CMK (cell line): ENCODE measurements around the gene AKAP3.

Experiments
- DNase-seq: peaks from one replicate; pipeline ENCODE4 v3.0.0-alpha.2; 2010; ENCODE audit warnings: low read depth

Gene AKAP3

DNA sequence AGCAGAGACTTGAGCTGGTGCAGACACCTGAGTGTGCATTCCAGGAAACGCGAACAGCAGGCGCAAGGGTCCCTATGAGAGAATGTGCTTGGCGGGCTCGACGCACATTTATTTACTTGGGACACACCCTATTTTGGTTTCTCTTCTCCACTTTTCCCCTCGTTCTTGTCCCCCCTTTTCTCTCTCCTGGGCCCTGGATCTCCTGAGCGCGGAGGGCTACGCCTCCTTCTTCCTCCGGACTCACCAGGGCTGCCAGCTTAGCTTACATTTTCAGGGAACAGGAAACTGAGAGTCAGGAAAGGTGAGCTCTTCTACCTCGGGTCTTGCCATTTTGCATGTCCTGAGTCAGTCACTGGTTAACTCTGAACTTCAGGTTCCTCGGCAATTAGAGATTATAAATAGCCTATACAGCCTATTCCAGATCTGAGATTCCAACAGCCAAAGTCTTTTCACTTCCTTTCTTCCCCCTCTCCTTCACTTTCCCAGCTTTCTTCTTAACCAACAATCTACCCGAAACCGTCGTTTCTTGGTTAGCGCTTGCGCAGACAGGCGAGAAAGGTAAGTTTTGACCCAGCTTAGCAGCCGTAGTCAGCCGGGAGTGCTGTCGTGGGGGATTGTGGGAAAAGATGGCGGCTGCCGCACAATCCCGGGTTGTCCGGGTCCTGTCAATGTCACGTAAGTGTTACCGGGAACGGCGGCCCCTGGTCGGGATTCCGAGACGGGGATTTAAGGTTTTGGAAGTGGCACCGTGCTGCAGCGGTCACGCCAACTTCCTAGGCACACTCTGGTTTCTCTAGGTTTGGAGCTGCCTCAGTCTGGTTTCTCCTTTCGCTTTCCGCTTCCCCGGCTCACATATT, at the start of gene AKAP3, which contains the start of gene NDUFA9:
TSS of gene AKAP3 (minus strand) at position 551 of the 857 bp plus-strand sequence. CDS start 10,855 bp downstream, outside the sequence.
TSS of gene NDUFA9 (plus strand) at position 614 of the 857 bp plus-strand sequence. CDS start at position 627, 13 bp downstream.
- DNase-seq, result peak; percentile 61

DNA sequence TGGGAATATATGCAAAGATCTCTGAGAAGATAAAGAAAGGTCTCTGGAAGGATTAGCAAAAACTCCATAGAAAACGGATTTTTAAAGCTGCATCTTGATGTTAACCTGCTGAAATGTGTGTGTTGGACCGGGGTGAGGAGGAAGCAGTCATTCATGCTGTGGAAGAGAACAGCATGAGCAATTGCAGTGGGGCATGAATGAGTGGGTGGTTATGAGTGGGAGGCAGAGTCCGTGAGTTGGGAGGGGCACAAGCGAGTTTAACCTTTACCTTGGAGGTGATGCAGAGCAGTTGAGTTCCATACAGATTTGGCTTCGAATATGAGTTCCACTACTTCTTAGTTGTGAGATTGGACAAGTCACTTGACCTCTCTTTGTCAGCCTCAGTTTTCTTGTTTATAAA, 41.9 kb upstream of the AKAP3 start:
- DNase-seq, result no peak

DNA sequence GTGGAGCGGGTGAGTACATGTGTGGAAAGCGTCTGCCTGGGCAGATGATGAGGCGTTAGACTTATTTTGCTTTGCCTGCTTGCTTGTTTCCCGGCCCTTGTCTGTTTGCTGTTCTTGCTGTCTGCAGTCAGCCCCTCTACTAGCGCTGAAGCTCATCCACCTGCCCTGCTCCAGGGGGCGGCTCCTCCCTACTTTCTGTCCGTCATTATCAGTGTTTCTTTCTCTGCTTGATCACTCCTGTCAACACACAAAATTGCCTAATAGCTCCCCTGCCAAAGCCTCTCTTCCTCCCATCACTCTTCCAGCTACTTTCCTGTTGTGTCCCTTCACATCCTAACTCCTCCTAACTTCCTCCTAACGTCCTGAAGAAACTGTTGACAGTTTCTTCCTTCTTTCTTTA, 36.5 kb upstream of the AKAP3 start:
- DNase-seq, result no peak

DNA sequence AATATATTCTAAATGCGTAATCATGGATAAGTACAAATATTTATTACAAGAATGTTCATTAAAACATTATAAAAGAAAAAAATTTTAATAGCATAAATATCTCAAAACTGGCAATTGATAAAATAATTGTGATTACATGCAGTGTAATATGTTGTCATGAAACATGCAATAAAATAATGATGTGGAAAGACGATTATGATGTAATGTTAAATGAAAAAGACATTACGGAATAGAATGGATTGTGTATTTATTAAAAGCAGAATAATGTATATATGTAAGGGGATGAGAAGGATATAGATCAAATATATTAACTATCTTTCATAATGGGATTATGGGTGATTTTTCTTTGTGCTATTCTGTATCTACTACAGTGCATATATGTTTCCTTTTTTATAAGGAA, 32.9 kb upstream of the AKAP3 start:
- no peak for DNase-seq

DNA sequence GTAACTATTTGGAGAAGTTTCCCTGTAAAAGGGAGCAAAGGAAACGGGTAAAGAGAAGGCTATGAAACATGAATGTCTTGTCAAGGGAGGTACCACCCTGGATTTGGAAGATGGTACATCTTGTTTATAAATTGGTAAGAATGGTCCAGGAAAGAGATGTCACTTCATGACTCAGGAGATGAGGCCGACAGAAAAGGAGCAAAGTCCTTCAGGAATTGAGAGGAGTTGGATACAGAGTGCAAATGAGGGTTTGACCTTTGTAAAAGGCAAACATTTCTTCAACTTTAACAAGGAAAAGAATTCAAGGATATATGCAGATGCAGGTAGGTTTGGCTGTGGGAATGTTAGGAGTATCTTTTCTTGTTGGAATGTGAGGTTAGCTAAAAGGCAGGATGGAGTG, 30.9 kb upstream of the AKAP3 start:
- DNase-seq, result no peak

DNA sequence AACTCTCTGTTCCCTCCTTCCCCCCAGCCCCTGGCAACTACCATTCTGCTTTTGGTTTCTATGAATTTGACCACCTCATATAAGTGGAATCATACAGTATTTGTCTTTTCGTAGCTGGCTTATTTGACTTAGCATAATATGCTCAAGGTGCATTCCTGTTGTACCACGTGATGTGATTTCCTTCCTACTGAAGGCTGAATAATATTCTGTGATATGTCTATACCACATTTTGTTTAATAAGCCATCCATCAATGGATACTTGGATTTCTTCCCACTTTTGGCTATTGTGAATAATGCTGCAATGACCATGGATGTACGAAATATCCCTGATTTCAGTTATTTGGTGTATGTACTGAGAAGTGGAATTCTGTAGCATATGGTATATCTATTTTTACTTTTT, 16.4 kb upstream of the AKAP3 start:
- no peak for DNase-seq

DNA sequence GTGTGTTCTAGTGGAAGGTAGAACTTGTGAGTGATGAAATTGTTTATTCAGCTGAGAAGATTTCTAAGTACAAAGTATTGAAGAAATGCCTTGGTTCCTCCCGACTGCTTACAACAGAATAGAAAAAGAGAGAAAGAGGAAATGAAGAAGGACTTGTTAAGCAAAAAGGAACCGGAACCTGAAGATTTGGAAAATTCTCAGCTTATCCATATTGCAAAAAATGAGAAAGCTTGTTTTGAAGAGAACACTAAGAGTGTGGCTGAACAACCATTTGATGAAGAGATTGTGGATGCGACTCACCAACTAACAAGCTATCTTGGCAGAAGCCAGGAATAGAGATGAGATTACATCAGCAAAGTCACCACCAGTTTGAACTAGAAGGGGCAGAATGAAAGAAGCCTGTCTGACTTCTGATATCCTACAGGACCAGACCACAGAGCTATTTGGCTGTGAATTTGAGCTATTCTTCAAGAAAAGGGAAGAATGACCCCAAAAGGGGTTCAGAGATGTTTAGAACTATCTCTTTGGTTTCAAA, 15.2 kb upstream of the AKAP3 start:
- no peak for DNase-seq

DNA sequence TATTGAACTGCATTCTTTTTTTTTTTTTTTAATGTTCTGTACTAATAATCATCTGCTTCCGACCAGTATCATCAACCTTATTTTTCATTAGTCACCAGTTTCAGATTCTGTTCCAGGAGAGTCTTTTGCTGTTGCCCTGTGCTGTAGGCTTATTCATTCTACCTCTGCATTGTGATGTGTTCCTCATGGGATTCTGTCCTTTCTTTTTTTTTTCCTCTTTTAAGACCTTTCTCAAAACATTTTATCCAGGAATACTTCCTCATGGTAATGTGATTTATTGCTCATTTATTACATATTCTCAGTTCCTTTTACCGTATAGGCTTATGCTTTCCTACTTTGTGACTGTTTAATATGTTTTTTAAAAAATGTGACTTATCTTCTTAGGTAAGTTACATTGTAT, 4.8 kb upstream of the AKAP3 start:
- no peak for DNase-seq

DNA sequence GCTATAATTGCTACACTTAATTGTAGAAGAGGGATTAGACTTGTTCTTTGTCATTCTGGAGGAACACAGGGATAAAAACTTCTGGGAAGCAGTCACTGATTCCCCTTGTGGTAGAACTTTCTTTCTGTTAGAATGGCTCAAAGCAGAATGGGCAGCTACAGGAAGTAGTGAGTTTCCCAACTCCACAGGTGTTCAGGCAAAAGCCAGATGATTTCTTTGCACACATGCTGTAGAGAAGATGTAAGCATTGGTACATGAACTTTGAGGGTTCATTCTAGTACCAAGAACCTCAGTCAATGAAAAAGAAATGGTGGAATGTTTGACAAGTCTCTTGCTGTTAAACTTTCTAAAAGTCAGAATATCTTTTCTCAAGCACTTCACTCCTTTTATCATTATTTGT, 4.4 kb upstream of the AKAP3 start:
- DNase-seq, result no peak

DNA sequence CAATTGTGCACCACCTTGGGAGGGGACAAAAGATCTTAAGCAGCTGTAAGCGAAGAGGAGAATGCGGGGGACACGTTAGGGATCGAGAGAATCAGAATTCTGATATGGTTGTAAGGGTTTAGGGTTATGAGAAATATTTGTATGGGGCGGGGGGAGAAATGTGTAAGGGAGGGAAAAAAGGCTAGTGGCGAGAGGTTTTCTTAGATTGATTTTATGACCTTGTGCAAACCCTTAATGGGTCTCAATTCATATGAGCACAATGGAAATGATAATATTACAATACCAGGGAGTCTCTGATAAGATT, 459 bp upstream of the AKAP3 start:
- no peak for DNase-seq

DNA sequence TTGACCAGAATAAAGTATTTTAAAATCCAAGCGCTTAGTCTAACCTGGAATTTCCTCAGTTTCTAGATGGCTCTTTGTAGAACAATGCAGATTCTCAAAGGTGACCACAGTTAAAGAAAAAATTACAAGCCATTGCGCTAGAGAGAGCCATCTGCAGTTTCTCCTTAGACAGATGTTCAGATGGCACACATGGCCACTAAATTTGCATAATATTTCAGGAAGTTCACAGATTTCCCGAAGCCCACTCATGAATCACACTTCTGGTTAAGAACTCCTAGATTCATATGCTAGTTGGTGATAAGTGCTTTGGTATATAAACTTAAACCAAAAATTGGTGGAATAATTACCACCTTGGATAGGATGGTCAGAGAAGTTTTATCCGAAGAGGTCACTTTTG, 749 bp downstream of the AKAP3 start:
- no peak for DNase-seq

DNA sequence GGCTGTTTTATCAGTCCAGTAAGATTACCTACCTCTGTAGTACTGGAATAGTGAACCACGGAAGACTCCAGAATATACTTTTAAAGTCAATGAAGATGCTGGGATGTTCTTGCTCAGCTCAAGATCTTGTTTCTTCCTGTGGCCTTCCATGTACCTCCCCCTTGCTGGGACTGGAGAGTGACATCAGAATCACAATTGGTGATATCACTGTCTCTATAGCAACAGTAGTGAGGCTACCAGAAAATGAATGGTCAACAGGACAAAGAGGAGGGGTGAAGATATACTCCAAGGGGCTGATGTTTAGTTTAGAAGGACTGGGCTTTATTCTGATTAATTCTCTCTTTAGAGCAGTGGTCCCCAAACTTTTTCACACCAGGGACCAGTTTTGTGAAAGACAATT, 3.8 kb downstream of the AKAP3 start:
- no peak for DNase-seq

DNA sequence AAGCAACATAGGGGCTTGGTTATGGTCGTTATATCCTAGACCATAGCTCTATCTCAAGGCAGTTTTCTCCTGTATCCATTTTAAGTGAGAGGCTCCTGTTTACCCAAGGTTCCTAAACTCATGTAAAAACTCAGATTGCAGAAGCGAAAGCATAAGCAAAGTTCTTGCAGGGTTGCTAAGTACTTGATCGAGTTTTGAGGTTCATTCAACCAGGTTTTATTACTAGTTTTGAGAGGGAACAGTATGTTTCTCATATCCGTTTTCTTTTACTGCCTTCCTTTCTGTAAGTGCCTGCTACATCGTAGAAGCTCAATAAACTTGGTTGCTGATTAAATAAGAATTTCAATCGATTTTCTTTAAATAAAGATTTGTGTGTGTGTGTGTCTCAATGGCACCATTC, 5.1 kb downstream of the AKAP3 start:
- no peak for DNase-seq

DNA sequence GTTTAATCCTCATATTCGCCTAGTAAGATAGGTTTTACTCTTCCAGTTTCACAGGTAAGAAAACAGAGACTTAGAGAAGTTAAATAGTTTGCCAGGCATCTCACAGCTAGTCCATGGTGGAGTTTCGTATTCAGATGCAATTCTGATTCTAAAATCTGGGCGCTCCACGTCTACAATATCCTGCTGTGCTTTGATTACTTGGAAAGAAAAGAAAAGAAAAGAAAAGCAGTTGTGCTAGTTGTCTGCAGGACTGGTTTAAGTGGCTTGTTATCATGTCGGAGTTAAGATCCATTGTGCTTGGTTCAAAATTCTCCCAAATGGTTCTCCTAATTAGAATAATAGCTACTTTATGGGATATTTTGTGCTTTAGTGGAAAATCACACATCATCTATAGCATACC, 18.6 kb downstream of the AKAP3 start:
- no peak for DNase-seq

DNA sequence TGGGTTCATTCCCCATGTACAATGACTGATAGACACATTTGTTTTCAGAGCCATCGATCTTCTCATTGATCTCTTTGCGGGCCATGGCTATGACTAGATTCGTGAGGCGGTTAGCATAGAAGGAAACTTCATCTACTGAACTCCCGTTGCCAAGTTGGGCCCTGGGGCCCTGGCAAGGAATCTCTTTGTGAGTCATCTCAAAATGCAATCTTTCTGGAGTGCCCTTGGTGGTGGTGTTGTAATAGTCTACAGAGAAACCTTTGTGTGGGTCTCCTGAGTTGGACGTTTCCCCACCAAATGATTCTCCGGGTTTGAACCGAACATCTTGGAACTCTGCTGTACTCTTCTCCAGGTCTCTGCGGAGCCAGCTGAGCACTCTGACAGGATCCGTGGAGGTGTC, 20.4 kb downstream of the AKAP3 start:
- DNase-seq, result no peak

DNA sequence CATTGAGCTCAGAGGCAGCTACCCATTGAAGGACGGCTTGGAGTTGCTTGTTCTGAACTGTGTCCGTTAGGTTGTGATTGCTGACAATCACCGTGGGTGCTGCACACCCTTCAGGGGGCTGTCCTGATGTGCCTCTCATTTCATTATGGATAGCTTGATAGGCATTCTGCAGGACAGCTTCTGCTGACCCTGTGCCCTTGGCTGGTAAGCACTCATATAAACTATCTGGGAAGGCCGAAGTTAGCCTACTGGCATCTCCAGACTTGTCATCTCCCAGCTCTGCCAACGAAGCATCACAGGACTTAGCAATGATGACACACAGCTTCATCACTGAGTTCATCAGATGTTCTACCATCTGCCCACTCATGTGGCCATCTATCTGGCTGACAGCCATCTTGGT, 22.3 kb downstream of the AKAP3 start:
- DNase-seq, result no peak

DNA sequence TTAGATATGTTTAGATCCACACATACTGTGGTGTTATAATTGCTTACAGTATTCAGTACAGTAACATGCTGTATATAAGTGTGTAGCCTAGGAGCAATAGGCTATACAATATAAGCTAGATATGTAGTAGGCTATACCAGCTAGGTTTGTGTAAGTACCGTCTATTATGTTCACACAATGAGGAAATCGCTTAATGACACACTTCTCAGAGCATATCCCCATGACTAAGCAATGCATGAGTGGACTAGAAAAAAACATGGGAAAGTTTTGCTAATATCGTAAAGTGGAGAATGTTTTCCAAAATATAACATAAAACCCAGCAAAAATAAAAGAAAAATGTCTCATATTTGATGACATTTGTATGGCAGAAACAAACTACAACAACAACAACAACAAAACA, 27.3 kb downstream of the AKAP3 start:
- DNase-seq, result no peak

DNA sequence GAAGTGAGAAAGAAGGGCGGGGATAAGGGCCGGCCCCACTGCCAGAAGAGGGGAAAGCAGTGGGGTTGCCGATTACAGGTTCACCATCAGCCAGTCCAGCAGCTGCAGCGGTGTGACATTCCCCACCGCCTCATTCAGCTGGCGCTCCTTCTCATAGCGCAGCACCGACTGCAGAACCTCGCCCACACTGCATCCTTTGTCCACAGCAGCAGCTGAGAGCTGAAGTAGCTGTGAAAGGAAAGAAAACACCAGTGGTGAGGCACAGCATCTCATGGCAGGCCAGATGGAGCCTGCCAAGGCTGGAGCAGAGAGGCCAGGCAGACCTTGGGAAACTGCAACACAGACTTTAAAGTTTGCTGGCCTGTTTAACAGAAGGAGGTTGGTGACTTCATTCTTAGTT, 33.2 kb downstream of the AKAP3 start:
- DNase-seq, result no peak

DNA sequence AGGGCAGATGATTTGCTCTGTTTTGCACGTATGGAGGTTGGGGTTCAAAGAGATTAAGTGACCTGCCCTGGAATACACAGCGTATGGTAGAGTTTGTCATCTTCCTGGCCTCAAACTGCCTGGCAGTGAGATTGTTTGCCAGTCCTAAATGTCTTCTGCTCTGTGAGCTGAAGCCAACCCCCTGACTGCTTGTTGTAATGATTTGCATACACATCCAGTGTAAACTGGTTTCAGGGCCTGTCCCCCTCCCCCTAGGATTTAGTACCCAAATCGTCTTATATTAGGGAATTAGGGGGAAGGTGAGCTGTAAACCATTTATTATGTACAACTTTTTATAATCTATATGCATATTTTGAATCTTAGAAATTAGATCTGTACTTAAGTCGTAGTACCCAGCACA, 38.4 kb downstream of the AKAP3 start:
- DNase-seq, result no peak

DNA sequence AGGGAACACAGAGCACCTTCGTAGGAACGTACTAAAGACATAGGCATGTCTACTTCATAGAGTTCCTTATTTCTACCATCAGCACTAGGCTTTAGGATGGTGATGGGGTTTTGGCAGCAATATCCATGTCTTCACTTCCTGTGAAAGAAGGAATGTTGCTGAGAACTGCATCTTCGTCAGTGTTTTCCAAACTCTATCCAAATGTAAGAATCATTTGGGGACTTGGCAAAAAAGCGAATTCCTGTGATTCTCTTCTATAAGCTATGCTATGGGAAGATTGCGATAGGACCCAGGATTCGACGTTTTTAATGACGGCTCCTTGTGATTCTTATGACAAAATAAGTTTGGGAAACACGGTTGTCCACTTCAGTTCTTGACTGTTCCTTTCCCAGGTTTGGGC, 39.8 kb downstream of the AKAP3 start:
- DNase-seq, result no peak

DNA sequence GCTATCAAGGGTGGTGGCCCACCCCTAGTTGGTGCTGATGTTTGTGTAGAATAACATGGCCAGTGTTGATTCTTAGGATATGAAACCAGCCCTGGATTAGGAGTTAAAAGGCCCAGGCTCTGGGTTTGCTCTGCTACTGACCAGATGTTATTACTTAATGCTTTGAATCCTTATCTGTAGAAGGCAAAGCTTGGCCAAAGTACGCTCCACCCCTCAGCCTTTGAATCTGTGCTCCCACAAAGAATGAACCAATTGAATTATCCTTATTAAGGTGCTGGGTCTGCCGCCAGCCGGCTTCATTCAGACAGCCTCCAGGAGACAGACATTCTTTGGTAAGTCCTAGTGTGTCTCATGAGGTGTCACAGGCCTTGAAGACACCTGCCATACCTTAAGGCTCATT, 41.8 kb downstream of the AKAP3 start:
- DNase-seq, result no peak

DNA sequence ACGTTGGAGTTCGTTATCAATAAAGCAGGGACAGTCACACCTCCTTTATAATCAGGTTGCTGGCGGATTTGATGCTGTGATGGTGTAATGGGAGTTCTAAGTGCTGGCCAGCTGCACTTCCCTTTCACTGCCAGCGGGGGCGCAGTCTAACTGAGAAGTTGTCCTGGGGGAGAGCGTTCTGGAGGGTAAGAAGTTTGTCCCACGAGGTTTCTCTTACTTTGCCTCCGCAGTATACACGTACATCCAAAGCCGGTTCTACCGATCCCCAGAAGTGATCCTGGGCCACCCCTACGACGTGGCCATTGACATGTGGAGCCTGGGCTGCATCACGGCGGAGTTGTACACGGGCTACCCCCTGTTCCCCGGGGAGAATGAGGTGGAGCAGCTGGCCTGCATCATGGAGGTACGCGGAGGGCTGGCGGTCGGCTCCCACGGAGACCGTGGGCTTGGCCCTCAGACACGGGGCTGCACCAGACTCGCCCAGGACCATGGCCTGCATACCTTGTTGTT, 44.1 kb downstream of the AKAP3 start:
- DNase-seq, result peak; percentile 42

DNA sequence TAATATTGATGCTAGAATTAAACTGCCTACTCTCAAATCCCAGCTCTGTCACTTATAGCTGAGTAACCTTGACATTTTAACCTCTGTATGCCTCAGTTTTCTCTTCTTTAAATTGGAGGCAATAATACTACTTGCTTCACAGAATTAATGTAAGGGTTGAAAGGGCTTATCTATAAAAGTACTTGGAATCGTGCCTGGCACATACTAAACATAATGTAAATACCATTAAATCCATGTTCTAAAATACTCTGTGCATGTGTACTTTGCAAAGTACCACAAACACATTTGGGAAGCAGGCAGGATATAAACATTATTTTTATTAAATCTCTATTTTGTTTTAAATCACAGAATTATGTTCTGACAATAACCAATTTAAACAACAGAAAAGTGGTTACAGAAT, 44.9 kb downstream of the AKAP3 start:
- no peak for DNase-seq

DNA sequence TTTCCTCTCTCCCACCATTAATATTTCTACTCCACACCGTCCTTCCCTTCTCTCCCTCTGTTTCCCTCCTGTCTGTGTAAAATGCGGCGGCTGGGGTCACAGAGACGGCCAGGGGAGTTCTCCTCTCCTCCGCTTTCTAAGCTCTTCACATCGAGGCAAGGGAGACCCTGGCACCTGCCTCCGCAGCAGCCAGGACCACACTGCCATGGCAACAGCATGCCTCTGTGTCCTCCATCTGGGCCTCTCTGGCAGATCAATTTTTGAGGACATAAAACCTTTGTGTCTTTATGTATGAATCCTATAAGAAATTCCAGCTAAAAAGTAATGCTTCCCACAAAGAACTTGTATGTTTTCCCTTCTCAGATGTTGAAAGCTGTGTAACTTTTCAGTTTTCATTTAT, 45.4 kb downstream of the AKAP3 start:
- no peak for DNase-seq
